CD8-positive, alpha-beta memory T cell (primary cell): ENCODE data around the gene GLE1. TPM values are rescaled to one million over a fixed set of nuclear protein-coding genes. Genes with fewer than 3 reads are reported as not detected.

Experiments used
- CTCF ChIA-PET: fragments of 350-600 bp; sonication (Branson Sonifier 250); formaldehyde crosslinking; loops from one replicate; lab custom pipeline; 2021; ENCODE audit warnings: antibody characterized with exemption; lab: Charles Lee
- POLR2A ChIA-PET: fragments of 350-600 bp; sonication (Branson Sonifier 250); formaldehyde crosslinking; loops from one replicate; lab custom pipeline; 2021; ENCODE audit warnings: antibody characterized with exemption; lab: Charles Lee
- DNase-seq, 5 donors: peaks; one replicate each; pipeline versions ENCODE4 v3.0.0 to v3.0.0-alpha.2; 2020 to 2022; ENCODE audit warnings: mixed read lengths in 1 of 5
- H3K27ac ChIP-seq: one replicate; pipeline ENCODE4 v1.7.0; 2013; ENCODE audit warnings: low read depth, mild to moderate bottlenecking, low read length, moderate library complexity
- H3K27me3 ChIP-seq: 2 replicates; pipeline ENCODE4 v1.7.0; 2013; ENCODE audit warnings: low read length, mild to moderate bottlenecking; ENCODE audit not compliant: insufficient read depth, poor library complexity, severe bottlenecking
- H3K36me3 ChIP-seq: 2 replicates; pipeline ENCODE4 v1.7.0; 2013; ENCODE audit warnings: mild to moderate bottlenecking, low read length, moderate library complexity; ENCODE audit not compliant: insufficient read depth
- H3K4me1 ChIP-seq: 2 replicates; pipeline ENCODE4 v1.7.0; 2013; ENCODE audit warnings: mild to moderate bottlenecking, low read length, moderate library complexity; ENCODE audit not compliant: insufficient read depth
- H3K4me3 ChIP-seq: 2 replicates; pipeline ENCODE4 v1.7.0; 2013; ENCODE audit warnings: mild to moderate bottlenecking, low read length
- H3K9me3 ChIP-seq: 2 replicates; pipeline ENCODE4 v1.7.0; 2013; ENCODE audit warnings: mild to moderate bottlenecking, low read length
- H3K27ac Mint-ChIP-seq, 8 donors: one replicate each; pipeline ENCODE4 v1.8.0; 2020 to 2021; ENCODE audit warnings: mixed read lengths in 8 of 8, mild to moderate bottlenecking in 6 of 8, inconsistent platforms in 3 of 8, moderate library complexity in 3 of 8
- H3K27me3 Mint-ChIP-seq, 2 donors: one replicate each; pipeline ENCODE4 v1.8.0; 2020 to 2021; ENCODE audit warnings: mixed read lengths in 2 of 2, mild to moderate bottlenecking in 1 of 2, moderate library complexity in 1 of 2
- H3K36me3 Mint-ChIP-seq, 3 donors: one replicate each; pipeline ENCODE4 v1.8.0; 2020 to 2021; ENCODE audit warnings: mixed read lengths in 3 of 3, inconsistent platforms in 1 of 3, mild to moderate bottlenecking in 1 of 3
- H3K4me1 Mint-ChIP-seq, 3 donors: one replicate each; pipeline ENCODE4 v1.8.0; 2020 to 2021; ENCODE audit warnings: mixed read lengths in 3 of 3, inconsistent platforms in 1 of 3, mild to moderate bottlenecking in 1 of 3
- H3K4me3 Mint-ChIP-seq, 7 donors: one replicate each; pipeline ENCODE4 v1.8.0; 2020 to 2021; ENCODE audit warnings: mixed read lengths in 7 of 7, mild to moderate bottlenecking in 6 of 7, moderate library complexity in 4 of 7, inconsistent platforms in 2 of 7
- H3K9me3 Mint-ChIP-seq, 5 donors: one replicate each; pipeline ENCODE4 v1.8.0; 2020 to 2022; ENCODE audit warnings: mixed read lengths in 5 of 5, mild to moderate bottlenecking in 3 of 5, moderate library complexity in 2 of 5, inconsistent platforms in 1 of 5
- polyA plus RNA-seq: library from polyadenylated mRNA; unstranded; fragments of 300-500 nt; fragmentation: Illumina TruSeq; gene quantifications from one replicate; pipeline ENCODE4 v1.2.3, GENCODE V29; 2021
- total RNA-seq, 2 experiments: library from RNA; stranded (reverse); gene quantifications; one replicate each; pipeline ENCODE4 v1.2.3, GENCODE V29; 2021

Gene GLE1
- total and polyA plus RNA-seq, 3 experiments from 2014 or later = 35.1 to 51.9 (median 48.7) TPM

- no peaks in the 10 kb centered on the region for H3K9me3 Mint-ChIP-seq
- Histone ChIP-seq H3K27me3 (no peaks in the 10 kb centered on the region), H3K4me3 (no peak overlapping the region), H3K36me3 (peaks cover 6% of the 10 kb centered on the region), H3K4me1 (peaks cover 7% of the 10 kb centered on the region), H3K27ac (no peak overlapping the region), H3K9me3 (no peaks in the 10 kb centered on the region)
- H3K4me3 Mint-ChIP-seq = no peak overlapping the region
- CTCF ChIA-PET = interaction anchor here (1.0 kb wide), 1 partner anchor 14 kb away, joined by 3 read pairs; no protein-coding TSS in a partner anchor
- POLR2A ChIA-PET = no interaction called here
- peak overlapping the region in 5 of 8 donors; percentile 30 to 92 (median 82) for H3K27ac Mint-ChIP-seq
- peaks cover 14 to 61% (median 17%) of the 10 kb centered on the region in 3 donors for H3K36me3 Mint-ChIP-seq
- peak in 2 of 5 donors; percentile 10 to 49 for DNase-seq
- peaks cover 3 to 4% (median 4%) of the 10 kb centered on the region in 3 donors for H3K4me1 Mint-ChIP-seq
- no peaks in the 10 kb centered on the region for H3K27me3 Mint-ChIP-seq
Observed at GRCh38 chr9:128470560-128470959, 34.0 kb upstream of the GLE1 start.

GRCh38 chr9:128473104-128473503, 31.4 kb upstream of the GLE1 start:
- H3K4me1 Mint-ChIP-seq = peaks cover 3 to 4% (median 4%) of the 10 kb centered on the region in 3 donors
- Histone ChIP-seq H3K27ac (no peak overlapping the region), H3K4me1 (peaks cover 7% of the 10 kb centered on the region), H3K36me3 (peaks cover 6% of the 10 kb centered on the region), H3K9me3 (no peaks in the 10 kb centered on the region), H3K4me3 (no peak overlapping the region), H3K27me3 (no peaks in the 10 kb centered on the region)
- POLR2A ChIA-PET = no interaction called here
- H3K36me3 Mint-ChIP-seq = peaks cover 18 to 61% (median 21%) of the 10 kb centered on the region in 3 donors
- no peak for DNase-seq
- CTCF ChIA-PET = no interaction called here
- no peaks in the 10 kb centered on the region for H3K27me3 Mint-ChIP-seq
- H3K27ac Mint-ChIP-seq = peak overlapping the region in 3 of 8 donors; percentile 23 to 72 (median 47)
- H3K4me3 Mint-ChIP-seq = no peak overlapping the region
- no peaks in the 10 kb centered on the region for H3K9me3 Mint-ChIP-seq

- no peaks in the 10 kb centered on the region for H3K27me3 ChIP-seq
- H3K36me3 ChIP-seq = peaks cover 11% of the 10 kb centered on the region
- Mint-ChIP-seq H3K36me3 (peaks cover 16 to 66% (median 26%) of the 10 kb centered on the region in 3 donors), H3K4me1 (no peaks in the 10 kb centered on the region), H3K27ac (no peak overlapping the region), H3K27me3 (no peaks in the 10 kb centered on the region), H3K4me3 (no peak overlapping the region), H3K9me3 (no peaks in the 10 kb centered on the region)
- no peak overlapping the region for H3K4me3 ChIP-seq
- no peak overlapping the region for H3K27ac ChIP-seq
- H3K9me3 ChIP-seq = no peaks in the 10 kb centered on the region
- ChIA-PET POLR2A (no interaction called here), CTCF (no interaction called here)
- DNase-seq = no peak
- no peaks in the 10 kb centered on the region for H3K4me1 ChIP-seq
Observed at GRCh38 chr9:128475867-128476266, 28.7 kb upstream of the GLE1 start.

- Mint-ChIP-seq H3K9me3 (no peaks in the 10 kb centered on the region), H3K27me3 (no peaks in the 10 kb centered on the region), H3K4me1 (no peaks in the 10 kb centered on the region), H3K4me3 (no peak overlapping the region), H3K27ac (peak overlapping the region in 1 of 8 donors; percentile 52), H3K36me3 (peaks cover 17 to 65% (median 27%) of the 10 kb centered on the region in 3 donors)
- no peaks in the 10 kb centered on the region for H3K9me3 ChIP-seq
- no peak overlapping the region for H3K27ac ChIP-seq
- H3K4me3 ChIP-seq = no peak overlapping the region
- no peaks in the 10 kb centered on the region for H3K4me1 ChIP-seq
- peaks cover 22% of the 10 kb centered on the region for H3K36me3 ChIP-seq
- ChIA-PET POLR2A (no interaction called here), CTCF (interaction anchor here (1.1 kb wide), 1 partner anchor 41 kb away, joined by 3 read pairs; no protein-coding TSS in a partner anchor)
- no peaks in the 10 kb centered on the region for H3K27me3 ChIP-seq
- DNase-seq = no peak
Observed at GRCh38 chr9:128479262-128479661, 25.3 kb upstream of the GLE1 start.

- Histone ChIP-seq H3K27me3 (no peaks in the 10 kb centered on the region), H3K9me3 (no peaks in the 10 kb centered on the region), H3K27ac (no peak overlapping the region), H3K4me1 (no peaks in the 10 kb centered on the region), H3K4me3 (no peak overlapping the region), H3K36me3 (peaks cover 32% of the 10 kb centered on the region)
- CTCF ChIA-PET = no interaction called here
- H3K4me3 Mint-ChIP-seq = no peak overlapping the region
- H3K27me3 Mint-ChIP-seq = no peaks in the 10 kb centered on the region
- no peaks in the 10 kb centered on the region for H3K4me1 Mint-ChIP-seq
- H3K9me3 Mint-ChIP-seq = no peaks in the 10 kb centered on the region
- peak overlapping the region in 1 of 8 donors; percentile 73 for H3K27ac Mint-ChIP-seq
- POLR2A ChIA-PET = no interaction called here
- no peak for DNase-seq
- peaks cover 6 to 69% (median 24%) of the 10 kb centered on the region in 3 donors for H3K36me3 Mint-ChIP-seq
Observed at GRCh38 chr9:128481561-128481960, 23.0 kb upstream of the GLE1 start.

- Histone ChIP-seq H3K27ac (no peak overlapping the region), H3K9me3 (no peaks in the 10 kb centered on the region), H3K4me1 (no peaks in the 10 kb centered on the region), H3K4me3 (no peak overlapping the region), H3K27me3 (no peaks in the 10 kb centered on the region), H3K36me3 (peaks cover 38% of the 10 kb centered on the region)
- peak overlapping the region in 1 of 8 donors; percentile 61 for H3K27ac Mint-ChIP-seq
- no peak overlapping the region for H3K4me3 Mint-ChIP-seq
- H3K27me3 Mint-ChIP-seq = no peaks in the 10 kb centered on the region
- no peaks in the 10 kb centered on the region for H3K9me3 Mint-ChIP-seq
- CTCF ChIA-PET = no interaction called here
- H3K4me1 Mint-ChIP-seq = no peaks in the 10 kb centered on the region
- POLR2A ChIA-PET = no interaction called here
- H3K36me3 Mint-ChIP-seq = peaks cover 6 to 75% (median 28%) of the 10 kb centered on the region in 3 donors
- DNase-seq = no peak
Observed at GRCh38 chr9:128482186-128482585, 22.3 kb upstream of the GLE1 start.

GRCh38 chr9:128484686-128485413, 19.7 kb upstream of the GLE1 start:
- Mint-ChIP-seq H3K9me3 (no peaks in the 10 kb centered on the region), H3K4me1 (no peaks in the 10 kb centered on the region), H3K27ac (peak overlapping the region in 2 of 8 donors; percentile 4 to 43), H3K27me3 (no peaks in the 10 kb centered on the region), H3K4me3 (no peak overlapping the region), H3K36me3 (peaks cover 10 to 84% (median 27%) of the 10 kb centered on the region in 3 donors)
- DNase-seq = no peak
- Histone ChIP-seq H3K9me3 (no peaks in the 10 kb centered on the region), H3K4me1 (no peaks in the 10 kb centered on the region), H3K27ac (no peak overlapping the region), H3K36me3 (peaks cover 27% of the 10 kb centered on the region), H3K27me3 (no peaks in the 10 kb centered on the region), H3K4me3 (no peak overlapping the region)
- ChIA-PET CTCF (interaction anchor here (1.5 kb wide), 1 partner anchor 14 kb away, joined by 3 read pairs; no protein-coding TSS in a partner anchor), POLR2A (interaction anchor here (0.6 kb wide), 1 partner anchor 129 kb away, joined by 3 read pairs; no protein-coding TSS in a partner anchor)

- Histone ChIP-seq H3K4me1 (no peaks in the 10 kb centered on the region), H3K4me3 (no peak overlapping the region), H3K27ac (no peak overlapping the region), H3K36me3 (peaks cover 27% of the 10 kb centered on the region), H3K9me3 (no peaks in the 10 kb centered on the region), H3K27me3 (no peaks in the 10 kb centered on the region)
- Mint-ChIP-seq H3K27ac (peak overlapping the region in 1 of 8 donors; percentile 50), H3K4me3 (no peak overlapping the region), H3K27me3 (no peaks in the 10 kb centered on the region), H3K36me3 (peaks cover 11 to 88% (median 27%) of the 10 kb centered on the region in 3 donors), H3K9me3 (no peaks in the 10 kb centered on the region), H3K4me1 (no peaks in the 10 kb centered on the region)
- POLR2A ChIA-PET = no interaction called here
- CTCF ChIA-PET = no interaction called here
- DNase-seq = no peak
Observed at GRCh38 chr9:128485414-128485855, 19.1 kb upstream of the GLE1 start.
